H1 (cell line): ENCODE data around the gene HIP1. TPM values are rescaled to one million over a fixed set of nuclear protein-coding genes. Genes with fewer than 3 reads are reported as not detected.

Source experiments
- CTCF ChIA-PET: fragments of 300-600 bp; sonication (Branson Sonifier 250); formaldehyde crosslinking; loops from one replicate; lab custom pipeline; 2021; ENCODE audit not compliant: partially characterized antibody; lab: Charles Lee
- POLR2A ChIA-PET: fragments of 300-600 bp; sonication (Branson Sonifier 250); formaldehyde crosslinking; loops from one replicate; lab custom pipeline; 2021; ENCODE audit warnings: inconsistent platforms; ENCODE audit not compliant: partially characterized antibody; lab: Charles Lee
- DNase-seq, 2 experiments: peaks; one replicate each; pipeline versions ENCODE4 v3.0.0 to v3.0.0-alpha.2; 2010 to 2022; ENCODE audit warnings: low spot score in 2 of 2, low read depth in 1 of 2, mixed read lengths in 1 of 2
- FAIRE-seq: peaks from 2 replicates; lab custom pipeline; 2011; peaks lifted over from hg19 to GRCh38; lab: Jason Lieb, UNC
- H2AFZ ChIP-seq: 2 replicates; pipeline ENCODE4 v1.8.1; 2012; ENCODE audit warnings: low read length, inconsistent platforms
- H2AK5ac ChIP-seq: 2 replicates; pipeline ENCODE4 v1.6.1; 2013; ENCODE audit warnings: low read depth, low read length
- H2BK120ac ChIP-seq: replicated peaks from 2 replicates; pipeline ENCODE3; 2013; ENCODE audit warnings: low read depth, low read length, inconsistent platforms
- H2BK12ac ChIP-seq: 2 replicates; pipeline ENCODE4 v1.6.1; 2013; ENCODE audit warnings: low read depth, low read length
- H2BK15ac ChIP-seq: 2 replicates; pipeline ENCODE4 v1.6.1; 2013; ENCODE audit warnings: low read length
- H2BK20ac ChIP-seq: 2 replicates; pipeline ENCODE4 v1.6.1; 2013; ENCODE audit warnings: low read length
- H2BK5ac ChIP-seq: 2 replicates; pipeline ENCODE4 v1.6.1; 2013; ENCODE audit warnings: low read depth, low read length
- H3K14ac ChIP-seq: 2 replicates; pipeline ENCODE4 v1.6.1; 2013; ENCODE audit warnings: inconsistent platforms; ENCODE audit not compliant: insufficient read length
- H3K18ac ChIP-seq: 2 replicates; pipeline ENCODE4 v1.6.1; 2013; ENCODE audit warnings: low read length; ENCODE audit errors: extremely low read depth
- H3K23ac ChIP-seq: 2 replicates; pipeline ENCODE4 v1.6.1; 2013; ENCODE audit warnings: inconsistent platforms; ENCODE audit not compliant: insufficient read length
- H3K23me2 ChIP-seq: 2 replicates; pipeline ENCODE4 v1.6.1; 2013; ENCODE audit warnings: low read depth, low read length
- H3K27ac ChIP-seq: 2 replicates; pipeline ENCODE4 v1.6.1; 2011; ENCODE audit warnings: low read depth, low read length, inconsistent platforms
- H3K27me3 ChIP-seq, 4 experiments: replicated peaks in 1 of 4; 1 replicate in 1 of 4; 2 replicates in 3 of 4; pipeline versions ENCODE4 v1.6.1 to v1.8.1; 2011 to 2013; ENCODE audit warnings: low read length in 3 of 4, mild to moderate bottlenecking in 3 of 4, inconsistent platforms in 2 of 4, mixed read lengths in 2 of 4, moderate library complexity in 1 of 4; ENCODE audit not compliant: control insufficient read depth in 3 of 4, insufficient read depth in 3 of 4; ENCODE audit errors: extremely low read depth in 1 of 4
- H3K36me3 ChIP-seq, 4 experiments: 2 replicates each; pipeline versions ENCODE4 v1.6.1 to v1.8.1; 2011 to 2013; ENCODE audit warnings: mild to moderate bottlenecking in 4 of 4, low read length in 3 of 4, moderate library complexity in 2 of 4, control low read depth in 1 of 4, inconsistent platforms in 1 of 4; ENCODE audit not compliant: insufficient read depth in 4 of 4, control insufficient read depth in 2 of 4
- H3K4ac ChIP-seq: replicated peaks from 2 replicates; pipeline ENCODE3; 2013; ENCODE audit warnings: low read length, low read depth, mixed read lengths, inconsistent platforms; ENCODE audit not compliant: insufficient read length
- H3K4me1 ChIP-seq, 4 experiments: replicated peaks in 1 of 4; 1 replicate in 1 of 4; 2 replicates in 3 of 4; pipeline versions ENCODE4 v1.6.1 to v1.8.1; 2011 to 2013; ENCODE audit warnings: low read length in 3 of 4, inconsistent platforms in 2 of 4, mixed read lengths in 1 of 4; ENCODE audit not compliant: insufficient read depth in 4 of 4, control insufficient read depth in 3 of 4
- H3K4me2 ChIP-seq, 2 experiments: 2 replicates each; pipeline versions ENCODE4 v1.6.1 to v1.8.1; 2011 to 2013; ENCODE audit warnings: low read depth in 2 of 2, low read length in 2 of 2, control low read depth in 1 of 2, inconsistent platforms in 1 of 2, mild to moderate bottlenecking in 1 of 2; ENCODE audit not compliant: insufficient read depth in 1 of 2
- H3K4me3 ChIP-seq, 4 experiments: fragments of 200-600, 300-600 bp in 1 of 4; sonication (generic), shearing (Covaris generic), sonication (Bioruptor Twin) in 1 of 4; 2 replicates each; pipeline versions ENCODE4 v1.5.1 to v1.8.1; 2011 to 2016; ENCODE audit warnings: low read length in 4 of 4, low read depth in 3 of 4, control low read depth in 2 of 4, inconsistent platforms in 2 of 4, mild to moderate bottlenecking in 2 of 4, mixed read lengths in 1 of 4, moderate library complexity in 1 of 4; ENCODE audit not compliant: insufficient read depth in 2 of 4; ENCODE audit errors: extremely low read depth in 1 of 4
- H3K56ac ChIP-seq: replicated peaks from 2 replicates; pipeline ENCODE3; 2013; ENCODE audit warnings: low read depth, mild to moderate bottlenecking, mixed read lengths, low read length, inconsistent platforms; ENCODE audit not compliant: insufficient read length
- H3K79me1 ChIP-seq: 2 replicates; pipeline ENCODE4 v1.6.1; 2013; ENCODE audit warnings: low read depth, low read length, control low read depth
- H3K79me2 ChIP-seq, 2 experiments: 2 replicates each; pipeline versions ENCODE4 v1.6.1 to v1.8.1; 2012 to 2013; ENCODE audit warnings: low read length in 2 of 2, mild to moderate bottlenecking in 2 of 2, inconsistent platforms in 1 of 2; ENCODE audit not compliant: insufficient read depth in 2 of 2, control insufficient read depth in 1 of 2
- H3K9ac ChIP-seq, 4 experiments: replicated peaks in 1 of 4; 1 replicate in 1 of 4; 2 replicates in 3 of 4; pipeline versions ENCODE4 v1.6.1 to v1.8.1; 2011 to 2013; ENCODE audit warnings: low read depth in 3 of 4, low read length in 3 of 4, control low read depth in 2 of 4, mild to moderate bottlenecking in 2 of 4, moderate library complexity in 2 of 4, inconsistent platforms in 1 of 4; ENCODE audit errors: extremely low read depth in 1 of 4
- H3K9me3 ChIP-seq, 2 experiments: 2 replicates each; pipeline versions ENCODE4 v1.6.1 to v1.8.1; 2012 to 2013; ENCODE audit warnings: mild to moderate bottlenecking in 2 of 2, moderate library complexity in 2 of 2, control low read depth in 1 of 2, inconsistent platforms in 1 of 2, low read depth in 1 of 2, low read length in 1 of 2, mixed read lengths in 1 of 2; ENCODE audit not compliant: insufficient read depth in 2 of 2
- H4K20me1 ChIP-seq, 2 experiments: replicated peaks in 1 of 2; 2 replicates each; pipeline versions ENCODE3 to v1.8.1; 2011 to 2013; ENCODE audit warnings: inconsistent platforms in 2 of 2, low read length in 2 of 2, mild to moderate bottlenecking in 1 of 2; ENCODE audit not compliant: insufficient read depth in 2 of 2, control insufficient read depth in 1 of 2
- H4K5ac ChIP-seq: 2 replicates; pipeline ENCODE4 v1.6.1; 2013; ENCODE audit warnings: low read length, low read depth, mixed read lengths, inconsistent platforms; ENCODE audit not compliant: insufficient read length
- H4K8ac ChIP-seq: 2 replicates; pipeline ENCODE4 v1.8.0; 2013; ENCODE audit warnings: mild to moderate bottlenecking, moderate library complexity, low read length, inconsistent platforms; ENCODE audit not compliant: insufficient read depth; ENCODE audit errors: extremely low read depth
- H4K91ac ChIP-seq: replicated peaks from 2 replicates; pipeline ENCODE3; 2013; ENCODE audit warnings: low read length, mixed read lengths, inconsistent platforms; ENCODE audit not compliant: insufficient read length
- CBX5 ChIP-seq: fragments of 300-800, 300-1000 bp; sonication (generic); IDR thresholded peaks from 2 replicates; pipeline ENCODE4 v1.7.1; 2016; ENCODE audit warnings: antibody characterized with exemption, low read length, low read depth
- CBX8 ChIP-seq: fragments of 300-800, 300-1000 bp; sonication (generic); IDR thresholded peaks from 2 replicates; pipeline ENCODE4 v1.7.1; 2016; ENCODE audit warnings: low read depth, low read length, borderline replicate concordance
- CHD1 ChIP-seq: IDR thresholded peaks from 2 replicates; pipeline ENCODE4 v1.6.1; 2012; ENCODE audit warnings: low read depth, low read length, improper control_type of control experiment
- CREB1 ChIP-seq: IDR thresholded peaks from 2 replicates; pipeline ENCODE4 v1.6.1; 2012; ENCODE audit warnings: inconsistent platforms
- HDAC2 ChIP-seq, 2 experiments: fragments of 300-600 bp in 1 of 2; sonication (generic) in 1 of 2; IDR thresholded peaks; 2 replicates each; pipeline ENCODE4 v1.6.1; 2011 to 2012; ENCODE audit warnings: low read depth in 2 of 2, low read length in 2 of 2, mild to moderate bottlenecking in 2 of 2, moderate library complexity in 2 of 2, borderline replicate concordance in 1 of 2, inconsistent platforms in 1 of 2
- KDM4A ChIP-seq: IDR thresholded peaks from one replicate; pipeline ENCODE4 v1.7.1; 2012; ENCODE audit warnings: low read depth, mild to moderate bottlenecking, moderate library complexity, low read length, inconsistent platforms; ENCODE audit not compliant: severe bottlenecking
- SP1 ChIP-seq: IDR thresholded peaks from 2 replicates; pipeline ENCODE4 v1.6.1; 2011; ENCODE audit warnings: low read depth, low read length
- SP4 ChIP-seq: IDR thresholded peaks from 2 replicates; pipeline ENCODE4 v1.6.1; 2012; ENCODE audit warnings: low read length, inconsistent platforms
- SUZ12 ChIP-seq: fragments of 200-600 bp; sonication (generic); IDR thresholded peaks from 2 replicates; pipeline ENCODE4 v1.6.1; 2012; ENCODE audit warnings: mild to moderate bottlenecking, inconsistent platforms, low read length, moderate library complexity, mixed read lengths
- TAF7 ChIP-seq: optimal IDR thresholded peaks from 2 replicates; pipeline ENCODE3; 2011; ENCODE audit warnings: low read depth, mild to moderate bottlenecking, inconsistent platforms, low read length, moderate library complexity, borderline replicate concordance
- TCF12 ChIP-seq: IDR thresholded peaks from 2 replicates; pipeline ENCODE4 v1.6.1; 2011; ENCODE audit warnings: low read depth, mild to moderate bottlenecking, low read length
- WGBS, 2 experiments: shearing (Covaris generic) in 1 of 2; methylation state at CpG; one replicate each; pipeline versions ENCODE4 v1.1.6 to v1.1.7; 2013 to 2015; ENCODE audit warnings: low lambda C conversion rate in 2 of 2, mixed read lengths in 2 of 2, inconsistent platforms in 1 of 2, low coverage in 1 of 2, missing lambda C conversion rate in 1 of 2; ENCODE audit not compliant: insufficient replicate concordance in 2 of 2, insufficient coverage in 1 of 2, insufficient read length in 1 of 2; ENCODE audit errors: extremely low coverage in 1 of 2, missing lambda C conversion rate in 1 of 2; 5-methylcytosine and 5-hydroxymethylcytosine counted together
- polyA plus RNA-seq, 7 experiments: library from polyadenylated mRNA; depleted of rRNA in 3 of 7; stranded (reverse) in 5 of 7; unstranded in 2 of 7; fragments of >200 nt in 5 of 7; fragments of 200-250 nt in 2 of 7; gene quantifications; 1 replicate in 5 of 7; 2 replicates in 1 of 7; 4 replicates in 1 of 7; pipeline versions ENCODE4 v1.2.1 to v1.2.3, GENCODE V29; 2011 to 2013; ENCODE audit warnings: missing spikeins in 2 of 7, mixed read lengths in 2 of 7
- total RNA-seq: library from RNA; stranded (reverse); fragmentation: NEBNext Ultra II Directional; extraction: Animal tissue kit (Norgen Biotek cat#: 25700); gene quantifications from 2 replicates; pipeline ENCODE4 v1.2.1, GENCODE V29; 2021
- TF ChIP-seq, protein P1 (sequence below): IDR thresholded peaks from 2 replicates; pipeline ENCODE4 v1.6.1; 2011; ENCODE audit warnings: low read length, improper control_type of control experiment
- TF ChIP-seq, protein P2 (sequence below): IDR thresholded peaks from 2 replicates; pipeline ENCODE4 v1.6.1; 2012; ENCODE audit warnings: inconsistent platforms

HIP1 gene
- total and polyA plus RNA-seq, 2 of the 8 experiments (the other 6 are each of a cell fraction or from before 2014, with no cell fraction given) = 51.8 to 108 TPM

DNA sequence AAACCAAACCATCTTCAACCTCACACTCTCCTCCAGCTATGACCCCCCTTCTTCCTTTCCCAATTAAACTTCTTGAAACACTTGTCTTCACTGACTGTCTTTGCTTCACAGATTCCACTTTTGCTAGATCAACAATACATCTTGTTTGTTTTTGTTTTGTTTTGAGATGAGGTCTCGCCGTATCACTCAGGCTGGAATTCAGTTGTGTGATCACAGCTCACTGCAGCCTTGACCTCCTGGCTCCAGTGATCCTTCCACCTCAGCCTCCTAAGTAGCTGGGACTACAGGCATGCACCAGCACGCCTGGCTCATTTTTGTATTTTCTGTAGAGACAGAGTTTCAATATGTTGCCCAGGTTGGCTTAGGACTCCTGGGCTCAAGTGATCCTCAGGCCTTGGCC is 59.7 kb downstream of the HIP1 start:
- Histone ChIP-seq H3K27me3 (no peaks in the 10 kb centered on the region), H3K14ac (no peak overlapping the region), H4K8ac (no peak overlapping the region), H2AFZ (no peak overlapping the region), H3K9me3 (0 out of 4 replicates have a peak, but pooled peaks cover 0 to 2% of the 10 kb centered on the region in 2 experiments), H2BK15ac (no peak overlapping the region), H3K18ac (no peak overlapping the region), H4K5ac (no peak overlapping the region), H3K4me1 (no peaks in the 10 kb centered on the region), H2BK120ac (no peak overlapping the region), H2BK20ac (no peak overlapping the region), H2AK5ac (no peak overlapping the region), H3K56ac (no peak overlapping the region), H3K4me2 (no peak overlapping the region), H3K36me3 (no peaks in the 10 kb centered on the region), H3K23ac (no peak overlapping the region), H2BK12ac (no peak overlapping the region), H2BK5ac (no peak overlapping the region), H3K4ac (no peak overlapping the region), H3K79me1 (no peaks in the 10 kb centered on the region), H4K91ac (no peak overlapping the region), H3K27ac (no peak overlapping the region), H3K9ac (no peak overlapping the region), H3K79me2 (no peaks in the 10 kb centered on the region), H3K4me3 (no peak overlapping the region), H4K20me1 (no peaks in the 10 kb centered on the region), H3K23me2 (no peaks in the 10 kb centered on the region)
- WGBS, 2 experiments = 91% methylated on average over 3 of the region's 3 CpGs; no CpG with 5 or more reads in 1 of the 2 experiments
- POLR2A ChIA-PET = no interaction called here
- DNase-seq (no peak), FAIRE-seq (no peak)
- CTCF ChIA-PET = interaction anchor here (1.4 to 1.6 kb wide), 2 partner anchors 16 to 78 kb away, joined by 3 read pairs; no protein-coding TSS in a partner anchor
- TF ChIP-seq, protein P1, sequence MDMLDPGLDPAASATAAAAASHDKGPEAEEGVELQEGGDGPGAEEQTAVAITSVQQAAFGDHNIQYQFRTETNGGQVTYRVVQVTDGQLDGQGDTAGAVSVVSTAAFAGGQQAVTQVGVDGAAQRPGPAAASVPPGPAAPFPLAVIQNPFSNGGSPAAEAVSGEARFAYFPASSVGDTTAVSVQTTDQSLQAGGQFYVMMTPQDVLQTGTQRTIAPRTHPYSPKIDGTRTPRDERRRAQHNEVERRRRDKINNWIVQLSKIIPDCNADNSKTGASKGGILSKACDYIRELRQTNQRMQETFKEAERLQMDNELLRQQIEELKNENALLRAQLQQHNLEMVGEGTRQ = no peak
- TF ChIP-seq CBX8 = no peak
- no peak for TF ChIP-seq TAF7
- TF ChIP-seq CHD1 = no peak
- no peak for TF ChIP-seq SP1
- TF ChIP-seq CREB1 = no peak
- TF ChIP-seq KDM4A = no peak
- no peak for TF ChIP-seq TCF12
- TF ChIP-seq, protein P2, sequence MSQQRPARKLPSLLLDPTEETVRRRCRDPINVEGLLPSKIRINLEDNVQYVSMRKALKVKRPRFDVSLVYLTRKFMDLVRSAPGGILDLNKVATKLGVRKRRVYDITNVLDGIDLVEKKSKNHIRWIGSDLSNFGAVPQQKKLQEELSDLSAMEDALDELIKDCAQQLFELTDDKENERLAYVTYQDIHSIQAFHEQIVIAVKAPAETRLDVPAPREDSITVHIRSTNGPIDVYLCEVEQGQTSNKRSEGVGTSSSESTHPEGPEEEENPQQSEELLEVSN = no peak
- TF ChIP-seq SUZ12 = no peak
- TF ChIP-seq HDAC2 (IDR thresholded peaks at IDR 0.05; ENCODE audit: borderline replicate concordance in 1 of 2, low read depth in 2 of 2, low read length in 2 of 2) = no peak
- TF ChIP-seq SP4 = no peak
- no peak for TF ChIP-seq CBX5
